ENCODE measurements around the gene DENND4C. TPM values are rescaled to one million over a fixed set of nuclear protein-coding genes. Genes with fewer than 3 reads are reported as not detected.
A peak's percentile ranks its signal among the peaks of the same experiment; 100 is the strongest.

Gene DENND4C
- total RNA-seq, 1 donor from 2014 or later = 41.7 TPM

- no peak for TF ChIP-seq CTCF (IDR thresholded peaks at IDR 0.05; ENCODE audit: insufficient read depth, low read length, poor library complexity, severe bottlenecking)
- no peaks in the 10 kb centered on the region for H3K27me3 ChIP-seq (ENCODE audit: control insufficient read depth, insufficient read depth, low read length)
- H3K36me3 ChIP-seq (ENCODE audit: control insufficient read depth, insufficient read depth, low read length) = peaks cover 2% of the 10 kb centered on the region
- no peak overlapping the region for H3K4me3 ChIP-seq (ENCODE audit: low read depth, low read length)
- no peak for DNase-seq (ENCODE audit: low read depth)
These were observed 145.0 kb downstream of the DENND4C start for GRCh38 chr9:19375538-19375937.

GRCh38 chr9:19376931-19377330, 146.4 kb downstream of the DENND4C start:
- TF ChIP-seq CTCF (IDR thresholded peaks at IDR 0.05; ENCODE audit: insufficient read depth, low read length, poor library complexity, severe bottlenecking) = no peak
- H3K27me3 ChIP-seq (ENCODE audit: control insufficient read depth, insufficient read depth, low read length) = no peaks in the 10 kb centered on the region
- DNase-seq (ENCODE audit: low read depth) = no peak
- H3K4me3 ChIP-seq (ENCODE audit: low read depth, low read length) = no peak overlapping the region
- H3K36me3 ChIP-seq (ENCODE audit: control insufficient read depth, insufficient read depth, low read length) = peaks cover 2% of the 10 kb centered on the region

- TF ChIP-seq CTCF (IDR thresholded peaks at IDR 0.05; ENCODE audit: insufficient read depth, low read length, poor library complexity, severe bottlenecking) = no peak
- H3K4me3 ChIP-seq (ENCODE audit: low read depth, low read length) = peak overlapping the region; percentile 80
- peaks cover 2% of the 10 kb centered on the region for H3K36me3 ChIP-seq (ENCODE audit: control insufficient read depth, insufficient read depth, low read length)
- no peak for DNase-seq (ENCODE audit: low read depth)
- no peaks in the 10 kb centered on the region for H3K27me3 ChIP-seq (ENCODE audit: control insufficient read depth, insufficient read depth, low read length)
These were observed 147.7 kb downstream of the DENND4C start for GRCh38 chr9:19378164-19378563.

GRCh38 chr9:19378647-19379046, 148.2 kb downstream of the DENND4C start:
- TF ChIP-seq CTCF (IDR thresholded peaks at IDR 0.05; ENCODE audit: insufficient read depth, low read length, poor library complexity, severe bottlenecking) = no peak
- peaks cover 2% of the 10 kb centered on the region for H3K36me3 ChIP-seq (ENCODE audit: control insufficient read depth, insufficient read depth, low read length)
- no peaks in the 10 kb centered on the region for H3K27me3 ChIP-seq (ENCODE audit: control insufficient read depth, insufficient read depth, low read length)
- DNase-seq (ENCODE audit: low read depth) = no peak
- peak overlapping the region; percentile 80 for H3K4me3 ChIP-seq (ENCODE audit: low read depth, low read length)

GRCh38 chr9:19379283-19379682, 148.8 kb downstream of the DENND4C start:
- Histone ChIP-seq H3K4me3 (ENCODE audit: low read depth, low read length) (peak overlapping the region; percentile 80), H3K36me3 (ENCODE audit: control insufficient read depth, insufficient read depth, low read length) (peaks cover 2% of the 10 kb centered on the region), H3K27me3 (ENCODE audit: control insufficient read depth, insufficient read depth, low read length) (no peaks in the 10 kb centered on the region)
- DNase-seq (ENCODE audit: low read depth) = no peak
- no peak for TF ChIP-seq CTCF (IDR thresholded peaks at IDR 0.05; ENCODE audit: insufficient read depth, low read length, poor library complexity, severe bottlenecking)

GRCh38 chr9:19379697-19380046, 149.2 kb downstream of the DENND4C start:
- no peak for TF ChIP-seq CTCF (IDR thresholded peaks at IDR 0.05; ENCODE audit: insufficient read depth, low read length, poor library complexity, severe bottlenecking)
- no peak for DNase-seq (ENCODE audit: low read depth)

More at GRCh38 chr9:19379697-19380046, 149.2 kb downstream of the DENND4C start:
- peaks cover 2% of the 10 kb centered on the region for H3K36me3 ChIP-seq (ENCODE audit: control insufficient read depth, insufficient read depth, low read length)
- H3K4me3 ChIP-seq (ENCODE audit: low read depth, low read length) = peak overlapping the region; percentile 80
- H3K27me3 ChIP-seq (ENCODE audit: control insufficient read depth, insufficient read depth, low read length) = no peaks in the 10 kb centered on the region
